NCI-H774 (cell line): ENCODE data around the gene SAMD1.

Source experiments
- DNase-seq: peaks from one replicate; lab custom pipeline; 2025; lab: John Stamatoyannopoulos, UW

SAMD1 gene

GRCh38 chr19:14113762-14114414 is 23.3 kb upstream of the SAMD1 start:
- DNase-seq = no peak

- DNase-seq = no peak
These were observed 22.3 kb upstream of the SAMD1 start for GRCh38 chr19:14112809-14113385.

- no peak for DNase-seq
These were observed 21.7 kb upstream of the SAMD1 start for GRCh38 chr19:14112051-14112808.

- DNase-seq = no peak
These were observed 20.9 kb upstream of the SAMD1 start for GRCh38 chr19:14111486-14111885.

GRCh38 chr19:14110650-14111049 is 20.1 kb upstream of the SAMD1 start:
- DNase-seq = no peak

GRCh38 chr19:14107581-14108461 is 17.3 kb upstream of the SAMD1 start:
- no peak for DNase-seq

GRCh38 chr19:14106840-14107239 is 16.3 kb upstream of the SAMD1 start:
- no peak for DNase-seq

GRCh38 chr19:14105680-14106079 is 15.1 kb upstream of the SAMD1 start:
- no peak for DNase-seq

GRCh38 chr19:14103310-14103709 is 12.8 kb upstream of the SAMD1 start:
- no peak for DNase-seq

GRCh38 chr19:14102756-14103155 is 12.2 kb upstream of the SAMD1 start:
- DNase-seq = no peak

GRCh38 chr19:14102102-14102696 is 11.6 kb upstream of the SAMD1 start:
- no peak for DNase-seq

GRCh38 chr19:14101003-14101545 is 10.5 kb upstream of the SAMD1 start:
- no peak for DNase-seq

GRCh38 chr19:14097532-14098151 is 7.1 kb upstream of the SAMD1 start:
- no peak for DNase-seq

GRCh38 chr19:14096272-14096992 is 5.9 kb upstream of the SAMD1 start:
- DNase-seq = no peak

GRCh38 chr19:14094854-14095253 is 4.3 kb upstream of the SAMD1 start:
- DNase-seq = no peak

- no peak for DNase-seq
These were observed 2.7 kb upstream of the SAMD1 start for GRCh38 chr19:14093117-14093823.

- DNase-seq = no peak
These were observed 1.4 kb upstream of the SAMD1 start for GRCh38 chr19:14091813-14092462.

- DNase-seq = no peak
These were observed 696 bp upstream of the SAMD1 start for GRCh38 chr19:14091081-14091812.
